GM10248 (cell line): ENCODE results near the gene PPARD.

ENCODE experiments used
- CTCF ChIA-PET: fragments of 300-600 bp; sonication (Branson Sonifier 250); formaldehyde crosslinking; extraction: SDS; loops from one replicate; lab custom pipeline; 2021; ENCODE audit warnings: antibody characterized with exemption; lab: Yijun Ruan, JAX
- POLR2A ChIA-PET: fragments of 350-650 bp; sonication (Branson Sonifier 250); formaldehyde crosslinking; extraction: SDS; loops from one replicate; lab custom pipeline; 2020; ENCODE audit warnings: antibody characterized with exemption; lab: Yijun Ruan, JAX
- DNase-seq: peaks from one replicate; pipeline ENCODE4 v3.0.0; 2012; ENCODE audit errors: extremely low spot score
- CTCF ChIP-seq: IDR thresholded peaks from 2 replicates; pipeline ENCODE4 v1.5.1; 2012; ENCODE audit warnings: mild to moderate bottlenecking, low read depth; ENCODE audit errors: extremely low read depth, missing control alignments, control extremely low read depth

Gene PPARD

GRCh38 chr6:35359744-35360348 lies 17.5 kb downstream of the PPARD start:
- DNase-seq: no peak
- ChIA-PET POLR2A (no interaction called here), CTCF (interaction anchor here (1.3 to 2.1 kb wide), 4 partner anchors 14 to 192 kb away, joined by 3 to 7 read pairs (median 4); partner anchors contain the start of gene PPARD)
- TF ChIP-seq CTCF: no peak

GRCh38 chr6:35360349-35361138 lies 18.2 kb downstream of the PPARD start:
- no peak for TF ChIP-seq CTCF
- ChIA-PET CTCF (interaction anchor here (1.0 to 2.1 kb wide), 5 partner anchors 15 to 192 kb away, joined by 3 to 7 read pairs (median 3); partner anchors contain the start of gene PPARD), POLR2A (no interaction called here)
- DNase-seq: no peak

- no peak for TF ChIP-seq CTCF
- DNase-seq: no peak
- ChIA-PET CTCF (interaction anchor here (1.1 to 2.3 kb wide), 2 partner anchors 13 to 55 kb away, joined by 3 to 9 read pairs; no protein-coding TSS in a partner anchor), POLR2A (no interaction called here)
Measured at GRCh38 chr6:35362200-35362599, 19.8 kb downstream of the PPARD start.

GRCh38 chr6:35363293-35363750 lies 21.0 kb downstream of the PPARD start:
- no peak for DNase-seq
- ChIA-PET POLR2A (no interaction called here), CTCF (interaction anchor here (0.9 to 2.3 kb wide), 3 partner anchors 14 to 43 kb away, joined by 3 to 9 read pairs (median 3); no protein-coding TSS in a partner anchor)
- no peak for TF ChIP-seq CTCF

GRCh38 chr6:35365594-35366203 lies 23.3 kb downstream of the PPARD start:
- ChIA-PET POLR2A (no interaction called here), CTCF (interaction anchor here (1.3 to 3.1 kb wide), 4 partner anchors 9 to 249 kb away, joined by 3 to 9 read pairs (median 4); partner anchors contain the start of gene PPARD)
- no peak for TF ChIP-seq CTCF
- DNase-seq: no peak

- no peak for DNase-seq
- CTCF ChIA-PET: interaction anchor here (1.3 to 3.1 kb wide), 3 partner anchors 10 to 83 kb away, joined by 3 to 9 read pairs (median 4); partner anchors contain the start of gene PPARD
- POLR2A ChIA-PET: no interaction called here
- TF ChIP-seq CTCF: no peak
Measured at GRCh38 chr6:35366204-35366596, 23.8 kb downstream of the PPARD start.
